HepG2 (cell line): Measurements from ENCODE around the gene PLBD1. TPM values are rescaled to one million over a fixed set of nuclear protein-coding genes. Genes with fewer than 3 reads are reported as not detected.

Source experiments
- ATAC-seq: fragments of 200-7000 bp; cut with Tn5 transposase; 3 replicates; pipeline ENCODE4 v1.9.1; 2020; ENCODE audit warnings: mild to moderate bottlenecking, moderate library complexity
- BruUV-seq: library from RNA; stranded (reverse); fragments of 400-500 nt; replicated peaks from 2 replicates; lab custom pipeline; 2021; lab: Mats Ljungman, UMichigan
- CTCF ChIA-PET: fragments of 300-600 bp; formaldehyde crosslinking; extraction: SDS; loops from one replicate; lab custom pipeline; 2021; ENCODE audit warnings: low total read pairs, inconsistent platforms, low intra/inter-chr PET ratio; lab: Yijun Ruan, JAX
- POLR2A ChIA-PET: fragments of 350-600 bp; sonication (Branson Sonifier 250); formaldehyde crosslinking; loops from one replicate; lab custom pipeline; 2020; ENCODE audit warnings: antibody characterized with exemption, inconsistent platforms; lab: Yijun Ruan, JAX
- DNase-seq: peaks from one replicate; pipeline ENCODE4 v3.0.0-alpha.2; 2015; ENCODE audit warnings: low spot score
- FAIRE-seq: peaks from 3 replicates; lab custom pipeline; 2011; peaks lifted over from hg19 to GRCh38; lab: Jason Lieb, UNC
- H2AFZ ChIP-seq: one replicate; pipeline ENCODE4 v1.6.1; 2011; ENCODE audit warnings: low read length, inconsistent platforms
- H3K27ac ChIP-seq: fragments of 300-600 bp; 3 replicates; pipeline ENCODE4 v1.8.0; 2011; ENCODE audit warnings: mixed run types, mild to moderate bottlenecking, mixed read lengths, low read length, inconsistent platforms; ENCODE audit not compliant: insufficient read depth; ENCODE audit errors: extremely low read length
- H3K27me3 ChIP-seq, 2 experiments: fragments of 200-600 bp in 1 of 2; 2 replicates in 1 of 2; 3 replicates in 1 of 2; pipeline versions ENCODE4 v1.6.0 to v1.8.0; 2011; ENCODE audit warnings: low read length in 2 of 2, mild to moderate bottlenecking in 2 of 2, moderate library complexity in 2 of 2, inconsistent platforms in 1 of 2; ENCODE audit not compliant: insufficient read depth in 2 of 2, control insufficient read depth in 1 of 2
- H3K36me3 ChIP-seq, 2 experiments: fragments of 200-600 bp in 1 of 2; replicated peaks in 1 of 2; 2 replicates in 1 of 2; 3 replicates in 1 of 2; pipeline versions ENCODE4 v1.5.1 to v1.8.0; 2011; ENCODE audit warnings: low read length in 2 of 2, inconsistent platforms in 1 of 2; ENCODE audit not compliant: insufficient read depth in 2 of 2, control insufficient read depth in 1 of 2
- H3K4me1 ChIP-seq: 2 replicates; pipeline ENCODE4 v1.5.1; 2012; ENCODE audit warnings: low read length, inconsistent platforms; ENCODE audit not compliant: insufficient read depth
- H3K4me2 ChIP-seq: 2 replicates; pipeline ENCODE4 v1.6.0; 2011; ENCODE audit warnings: low read depth, low read length, inconsistent platforms
- H3K4me3 ChIP-seq, 3 experiments: fragments of 200-600 bp in 1 of 3; sonication (generic), shearing (Covaris generic) in 1 of 3; replicated peaks in 1 of 3; 2 replicates each; pipeline ENCODE4 v1.5.1; 2011 to 2016; ENCODE audit warnings: low read length in 3 of 3, inconsistent platforms in 2 of 3, low read depth in 2 of 3, mild to moderate bottlenecking in 2 of 3, control low read depth in 1 of 3, mixed read lengths in 1 of 3; ENCODE audit not compliant: insufficient read depth in 1 of 3
- H3K79me2 ChIP-seq: one replicate; pipeline ENCODE4 v1.6.1; 2011; ENCODE audit warnings: low read length, inconsistent platforms; ENCODE audit not compliant: insufficient read depth
- H3K9ac ChIP-seq: 2 replicates; pipeline ENCODE4 v1.6.0; 2011; ENCODE audit warnings: mild to moderate bottlenecking, low read depth, low read length, inconsistent platforms; ENCODE audit not compliant: insufficient read depth
- H3K9me3 ChIP-seq: 2 replicates; pipeline ENCODE4 v1.5.1; 2012; ENCODE audit warnings: mild to moderate bottlenecking, low read length
- H4K20me1 ChIP-seq: 2 replicates; pipeline ENCODE4 v1.6.0; 2011; ENCODE audit warnings: inconsistent platforms, mild to moderate bottlenecking, low read length, moderate library complexity; ENCODE audit not compliant: insufficient read depth
- BRF2 ChIP-seq: sonication (generic); formaldehyde crosslinking; IDR thresholded peaks from 2 replicates; pipeline ENCODE4 v1.8.1; 2022; ENCODE audit warnings: mild to moderate bottlenecking, missing genetic modification reagents
- MEIS2 ChIP-seq: sonication (generic); formaldehyde crosslinking; IDR thresholded peaks from 2 replicates; pipeline ENCODE4 v1.9.0; 2021; ENCODE audit warnings: mild to moderate bottlenecking, missing genetic modification reagents
- NFYB ChIP-seq: sonication (generic); formaldehyde crosslinking; IDR thresholded peaks from 2 replicates; pipeline ENCODE4 v1.4.0; 2020; ENCODE audit warnings: missing genetic modification reagents
- NPAS2 ChIP-seq: sonication (generic); formaldehyde crosslinking; IDR thresholded peaks from 2 replicates; pipeline ENCODE4 v1.8.0; 2022; ENCODE audit warnings: mild to moderate bottlenecking, missing genetic modification reagents, borderline replicate concordance
- RAD21 ChIP-seq: fragments of 450-650 bp; formaldehyde crosslinking; IDR thresholded peaks from 2 replicates; pipeline ENCODE4 v1.5.0; 2020; ENCODE audit warnings: mild to moderate bottlenecking
- ZBTB21 ChIP-seq: sonication (generic); formaldehyde crosslinking; IDR thresholded peaks from 2 replicates; pipeline ENCODE4 v1.4.0; 2020; ENCODE audit warnings: missing genetic modification reagents
- ZNF318 ChIP-seq: sonication (generic); formaldehyde crosslinking; IDR thresholded peaks from 2 replicates; pipeline ENCODE4 v1.4.0; 2020; ENCODE audit warnings: mild to moderate bottlenecking, missing genetic modification reagents
- ZNF333 ChIP-seq: sonication (generic); formaldehyde crosslinking; IDR thresholded peaks from 2 replicates; pipeline ENCODE4 v1.4.0; 2020; ENCODE audit warnings: mild to moderate bottlenecking, missing genetic modification reagents, borderline replicate concordance
- ZNF687 ChIP-seq: sonication (generic); formaldehyde crosslinking; IDR thresholded peaks from 2 replicates; pipeline ENCODE4 v1.5.1; 2020; ENCODE audit warnings: mild to moderate bottlenecking, missing genetic modification reagents, moderate library complexity
- ZNF746 ChIP-seq: sonication (generic); formaldehyde crosslinking; IDR thresholded peaks from 2 replicates; pipeline ENCODE4 v1.8.0; 2022; ENCODE audit warnings: mild to moderate bottlenecking, missing genetic modification reagents
- ZNF761 ChIP-seq: sonication (generic); formaldehyde crosslinking; conservative IDR thresholded peaks from 2 replicates; pipeline ENCODE4 v1.4.0; 2020; ENCODE audit warnings: mild to moderate bottlenecking, missing genetic modification reagents
- WGBS: methylation state at CpG from one replicate; pipeline ENCODE4 v1.1.6; 2017; ENCODE audit warnings: low lambda C conversion rate; 5-methylcytosine and 5-hydroxymethylcytosine counted together
- in situ Hi-C: cut with HindIII; loops from 2 replicates; pipeline ENCODE4 v1.10.0; 2017; ENCODE audit warnings: low pct_unique_long_range_greater_than_20kb; ENCODE audit not compliant: extremely low pct_ligation_motif_present
- intact Hi-C: fragments of 100-400 bp; cut with micrococcal nuclease; formaldehyde crosslinking; loops from one replicate; pipeline ENCODE4 v1.10.0; 2022; ENCODE audit not compliant: unreplicated experiment
- polyA plus RNA-seq, 8 experiments: library from polyadenylated mRNA; depleted of rRNA in 3 of 8; stranded (reverse) in 7 of 8; unstranded in 1 of 8; fragments of >200 nt; fragmentation: Illumina TruSeq in 4 of 8; extraction: Trizol in 4 of 8; gene quantifications; 2 replicates each; pipeline versions ENCODE4 v1.2.1 to v1.2.3, GENCODE V29; 2011 to 2016; ENCODE audit warnings: low read depth in 4 of 8, missing spikeins in 1 of 8, mixed read lengths in 1 of 8; ENCODE audit not compliant: insufficient read depth in 1 of 8
- total RNA-seq, 5 experiments: library from RNA; depleted of rRNA; stranded (reverse); fragments of >200 nt; fragmentation: Illumina TruSeq; extraction: Trizol; gene quantifications; 2 replicates each; pipeline ENCODE4 v1.2.3, GENCODE V29; 2016; ENCODE audit warnings: low read depth in 1 of 5

The PLBD1 gene
- total and polyA plus RNA-seq, 2 of the 13 experiments (the other 11 are each of a cell fraction or from before 2014, with no cell fraction given) = not detected

GRCh38 chr12:14570231-14570630 lies 2.5 kb upstream of the PLBD1 start:
- in situ Hi-C loops (no loop called here), intact Hi-C loops (no loop called here)
- TF ChIP-seq NFYB (CRISPR knock-in tag) (no peak), RAD21 (CRISPR knock-in tag) (no peak), ZNF687 (CRISPR knock-in tag) (no peak), BRF2 (CRISPR knock-in tag) (no peak), ZNF333 (no peak), MEIS2 (CRISPR knock-in tag) (no peak), ZNF746 (CRISPR knock-in tag) (no peak), ZNF761 (CRISPR knock-in tag) (no peak), ZBTB21 (CRISPR knock-in tag) (no peak), ZNF318 (CRISPR knock-in tag) (no peak), NPAS2 (no peak)
- no peak for FAIRE-seq
- Histone ChIP-seq H3K4me3 (no peak overlapping the region), H3K27me3 (no peaks in the 10 kb centered on the region; a peak in 1 of 5 replicates), H4K20me1 (no peaks in the 10 kb centered on the region), H3K27ac (no peak overlapping the region), H2AFZ (no peak overlapping the region), H3K9me3 (no peaks in the 10 kb centered on the region), H3K79me2 (no peaks in the 10 kb centered on the region), H3K4me2 (no peak overlapping the region), H3K4me1 (no peaks in the 10 kb centered on the region), H3K36me3 (no peaks in the 10 kb centered on the region), H3K9ac (no peak overlapping the region)
- no peak for ATAC-seq
- no peak for DNase-seq
- no TSS peak for BruUV-seq
- ChIA-PET POLR2A (no interaction called here), CTCF (no interaction called here)
- 50% methylated on average over 1 of the region's 1 CpG for WGBS
